Skeletal muscle satellite cell (primary cell): Measurements from ENCODE around the gene FAAP20. TPM values are rescaled to one million over a fixed set of nuclear protein-coding genes. Genes with fewer than 3 reads are reported as not detected.
A peak's percentile ranks its signal among the peaks of the same experiment; 100 is the strongest.

ENCODE experiments used
- H3K27me3 ChIP-seq: 2 replicates; pipeline ENCODE4 v1.7.0; 2013; ENCODE audit warnings: low read length; ENCODE audit not compliant: control insufficient read depth, insufficient read depth
- H3K36me3 ChIP-seq: 2 replicates; pipeline ENCODE4 v1.7.0; 2013; ENCODE audit warnings: mild to moderate bottlenecking, control low read depth, low read length; ENCODE audit not compliant: insufficient read depth
- H3K4me1 ChIP-seq: 2 replicates; pipeline ENCODE4 v1.7.0; 2013; ENCODE audit warnings: low read length; ENCODE audit not compliant: control insufficient read depth, insufficient read depth
- H3K4me2 ChIP-seq: 2 replicates; pipeline ENCODE4 v1.7.0; 2013; ENCODE audit warnings: mild to moderate bottlenecking, low read length
- H3K4me3 ChIP-seq: 2 replicates; pipeline ENCODE4 v1.7.0; 2013; ENCODE audit warnings: low read length
- H3K9ac ChIP-seq: 2 replicates; pipeline ENCODE4 v1.7.0; 2013; ENCODE audit warnings: mild to moderate bottlenecking, low read depth, low read length, moderate library complexity
- H3K9me3 ChIP-seq: replicated peaks from 2 replicates; pipeline ENCODE4 v1.7.0; 2013; ENCODE audit warnings: mild to moderate bottlenecking, control low read depth, low read length
- total RNA-seq: library from RNA; depleted of rRNA; stranded (reverse); fragments of >200 nt; gene quantifications from 2 replicates; pipeline ENCODE4 v1.2.3, GENCODE V29; 2012; rRNA removed

The FAAP20 gene
- 14.2 and 22.3 TPM in 2 replicates for total RNA-seq

GRCh38 chr1:2194319-2194897 lies at the start of gene FAAP20:
Gene FAAP20, minus strand, starts transcription at chr1:2194772. Its CDS starts 23 bp downstream, at chr1:2194749.
- Histone ChIP-seq H3K9ac (peak within 1 kb of the TSS; percentile 85), H3K4me3 (peak within 1 kb of the TSS; percentile 77), H3K4me1 (peaks cover 55% of the 10 kb centered on the region), H3K27me3 (no peaks in the 10 kb centered on the region), H3K36me3 (peaks cover 6% of the 10 kb centered on the region), H3K9me3 (no peaks in the 10 kb centered on the region), H3K4me2 (peak within 1 kb of the TSS; percentile 96)

GRCh38 chr1:2242814-2243725 lies 48.5 kb upstream of the FAAP20 start:
- peaks cover 62% of the 10 kb centered on the region for H3K4me1 ChIP-seq
- peaks cover 15% of the 10 kb centered on the region for H3K36me3 ChIP-seq
- peak overlapping the region; percentile 5 for H3K4me2 ChIP-seq

GRCh38 chr1:2241820-2242219 lies 47.2 kb upstream of the FAAP20 start:
- H3K4me2 ChIP-seq = no peak overlapping the region
- no peak overlapping the region for H3K4me3 ChIP-seq
- no peaks in the 10 kb centered on the region for H3K9me3 ChIP-seq
- peaks cover 62% of the 10 kb centered on the region for H3K4me1 ChIP-seq
- H3K27me3 ChIP-seq = no peaks in the 10 kb centered on the region
- H3K9ac ChIP-seq = no peak overlapping the region
- peaks cover 18% of the 10 kb centered on the region for H3K36me3 ChIP-seq

More at GRCh38 chr1:2242814-2243725, 48.5 kb upstream of the FAAP20 start:
- no peaks in the 10 kb centered on the region for H3K9me3 ChIP-seq
- no peak overlapping the region for H3K4me3 ChIP-seq
- no peak overlapping the region for H3K9ac ChIP-seq
- H3K27me3 ChIP-seq = no peaks in the 10 kb centered on the region

GRCh38 chr1:2240270-2241156 lies 45.9 kb upstream of the FAAP20 start:
- Histone ChIP-seq H3K27me3 (no peaks in the 10 kb centered on the region), H3K9me3 (no peaks in the 10 kb centered on the region), H3K4me2 (no peak overlapping the region), H3K4me3 (no peak overlapping the region), H3K4me1 (peaks cover 60% of the 10 kb centered on the region), H3K9ac (no peak overlapping the region), H3K36me3 (peaks cover 18% of the 10 kb centered on the region)

GRCh38 chr1:2239384-2239985 lies 44.9 kb upstream of the FAAP20 start:
- Histone ChIP-seq H3K4me2 (peak overlapping the region; percentile 22), H3K36me3 (peaks cover 18% of the 10 kb centered on the region), H3K9me3 (no peaks in the 10 kb centered on the region), H3K4me3 (no peak overlapping the region), H3K9ac (no peak overlapping the region), H3K27me3 (no peaks in the 10 kb centered on the region), H3K4me1 (peaks cover 68% of the 10 kb centered on the region)

GRCh38 chr1:2239013-2239370 lies 44.4 kb upstream of the FAAP20 start:
- Histone ChIP-seq H3K9ac (no peak overlapping the region), H3K27me3 (no peaks in the 10 kb centered on the region), H3K4me1 (peaks cover 72% of the 10 kb centered on the region)

GRCh38 chr1:2238361-2239012 lies 43.9 kb upstream of the FAAP20 start:
- no peaks in the 10 kb centered on the region for H3K27me3 ChIP-seq
- H3K36me3 ChIP-seq = peaks cover 18% of the 10 kb centered on the region
- peaks cover 75% of the 10 kb centered on the region for H3K4me1 ChIP-seq
- H3K9ac ChIP-seq = peak overlapping the region; percentile 22
- no peak overlapping the region for H3K4me3 ChIP-seq
- no peaks in the 10 kb centered on the region for H3K9me3 ChIP-seq
- no peak overlapping the region for H3K4me2 ChIP-seq

More at GRCh38 chr1:2239013-2239370, 44.4 kb upstream of the FAAP20 start:
- H3K9me3 ChIP-seq = no peaks in the 10 kb centered on the region
- H3K36me3 ChIP-seq = peaks cover 18% of the 10 kb centered on the region
- H3K4me2 ChIP-seq = no peak overlapping the region
- H3K4me3 ChIP-seq = no peak overlapping the region

- H3K4me1 ChIP-seq = peaks cover 75% of the 10 kb centered on the region
- H3K9ac ChIP-seq = peak overlapping the region; percentile 22
- H3K36me3 ChIP-seq = peaks cover 16% of the 10 kb centered on the region
- H3K9me3 ChIP-seq = no peaks in the 10 kb centered on the region
- no peak overlapping the region for H3K4me3 ChIP-seq
- H3K27me3 ChIP-seq = no peaks in the 10 kb centered on the region
- H3K4me2 ChIP-seq = peak overlapping the region; percentile 21
These were observed 43.2 kb upstream of the FAAP20 start for GRCh38 chr1:2237773-2238172.

- Histone ChIP-seq H3K9ac (no peak overlapping the region), H3K36me3 (peaks cover 21% of the 10 kb centered on the region)
These were observed 42.4 kb upstream of the FAAP20 start for GRCh38 chr1:2236695-2237677.

More at GRCh38 chr1:2236695-2237677, 42.4 kb upstream of the FAAP20 start:
- Histone ChIP-seq H3K4me2 (peak overlapping the region; percentile 21), H3K27me3 (no peaks in the 10 kb centered on the region), H3K4me3 (no peak overlapping the region), H3K4me1 (peaks cover 82% of the 10 kb centered on the region), H3K9me3 (no peaks in the 10 kb centered on the region)
